Stimulated activated CD4-positive, alpha-beta T cell treated with anti-CD3 and anti-CD28 coated beads, TNF-alpha, amount 100 ng/mL, for 24 hours (primary cell): Measurements from ENCODE around the gene METTL17.
"Not testable (repeated sequence)": the region's sequence is repeated elsewhere in the genome, so short reads cannot be mapped to it uniquely, and the experiment has no call there.

ENCODE experiments used
- DNase-seq, 3 experiments: peaks; one replicate each; pipeline ENCODE4 v3.0.0-alpha.2; 2020; ENCODE audit warnings: low read depth in 3 of 3

METTL17 gene

DNA sequence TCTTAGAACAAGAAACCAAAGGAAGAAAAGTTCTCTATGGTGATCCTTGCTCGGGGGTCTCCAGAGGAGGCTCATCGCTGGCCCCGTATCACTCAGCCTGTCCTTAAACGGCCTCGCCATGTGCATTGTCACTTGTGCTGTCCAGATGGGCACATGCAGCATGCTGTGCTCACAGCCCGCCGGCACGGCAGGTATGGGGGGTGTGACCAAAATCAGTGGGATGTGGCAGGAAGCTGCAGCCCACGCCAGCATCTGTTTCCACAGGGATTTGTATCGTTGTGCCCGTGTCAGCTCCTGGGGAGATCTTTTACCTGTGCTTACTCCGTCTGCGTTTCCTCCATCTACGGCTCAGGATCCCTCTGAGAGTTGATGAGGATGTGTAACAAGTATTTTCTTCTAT is 6.7 kb downstream of the METTL17 start:
- no peak for DNase-seq

- DNase-seq, result no peak
Measured at GRCh38 chr14:20997115-20997514, 7.3 kb downstream of the METTL17 start.

DNA sequence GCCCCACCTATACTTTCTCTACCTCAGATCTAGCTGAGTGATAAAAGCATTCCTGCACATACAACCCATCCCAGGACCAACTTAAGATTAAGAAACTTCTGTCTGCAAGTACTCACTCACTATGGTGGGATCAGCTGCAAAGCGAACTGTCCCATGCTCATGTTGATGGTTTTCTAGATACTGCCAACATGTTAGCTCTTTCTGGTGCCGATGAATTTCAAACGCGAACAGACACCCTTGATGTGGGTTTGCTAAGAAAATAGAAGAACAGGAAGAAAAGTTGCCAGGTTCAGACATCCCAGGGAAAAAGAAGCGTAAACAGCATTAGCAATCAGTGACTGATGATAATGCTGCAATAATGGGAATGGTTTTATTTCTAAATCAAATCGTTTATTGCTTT is 7.8 kb downstream of the METTL17 start:
- DNase-seq, result no peak

DNA sequence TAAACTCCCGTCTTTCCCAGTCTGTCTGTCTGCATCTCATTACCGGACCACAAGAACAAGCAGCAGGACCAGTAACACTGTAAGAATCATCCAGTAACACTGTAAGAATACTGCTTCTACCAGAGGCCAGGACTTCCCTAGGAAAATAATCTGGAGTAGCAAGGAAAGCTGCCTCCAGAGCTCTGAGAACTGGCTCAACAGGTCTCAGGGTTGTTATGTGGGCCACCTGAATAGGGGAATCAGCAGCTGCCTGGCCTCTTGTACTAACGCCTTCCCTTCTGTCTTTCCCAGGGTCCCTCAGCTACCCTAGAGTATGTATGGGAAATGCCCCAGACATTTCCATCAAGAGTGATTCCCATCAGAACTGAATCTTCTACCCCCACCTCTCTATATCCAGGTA is 8.4 kb downstream of the METTL17 start:
- DNase-seq, result no peak

DNA sequence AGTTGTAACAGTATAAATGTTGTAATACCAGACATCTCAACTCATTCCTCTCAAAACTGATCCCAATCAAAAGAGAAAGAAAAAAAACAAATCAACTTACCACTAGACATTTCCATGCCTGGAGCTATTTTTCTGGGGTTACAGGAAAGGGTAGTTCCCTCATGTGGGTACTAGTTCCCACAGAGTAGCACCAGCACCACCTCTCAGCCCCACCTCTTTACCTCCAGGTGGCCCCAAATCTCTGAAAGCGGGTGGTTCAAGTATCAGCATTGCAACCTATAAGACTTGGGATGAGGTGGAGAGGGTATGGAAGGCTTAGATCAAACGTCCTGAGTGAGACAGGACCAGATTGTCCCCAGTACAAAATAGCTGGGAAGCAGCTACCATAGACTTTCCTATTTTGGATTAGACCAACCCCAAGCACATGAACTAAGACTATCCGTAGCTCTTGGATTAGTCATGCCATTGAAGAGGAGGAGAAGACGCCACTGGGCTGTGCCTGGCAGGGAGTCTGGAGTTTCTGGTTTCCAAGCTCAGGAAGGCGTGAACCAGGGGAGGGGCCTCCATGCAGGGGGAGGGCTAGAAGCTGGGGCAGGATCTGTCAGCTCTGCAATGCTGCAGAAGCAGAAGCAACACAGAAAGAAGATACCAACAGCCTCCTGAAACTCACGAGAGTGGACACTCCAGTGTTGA is 9.0 kb downstream of the METTL17 start, which contains the start of gene SLC39A2:
Gene SLC39A2, plus strand, starts transcription at position 620 of the 693 bp plus-strand sequence. CDS start 154 bp downstream, outside the sequence.
- DNase-seq, result no peak

GRCh38 chr14:20999591-20999990 is 9.8 kb downstream of the METTL17 start:
- DNase-seq, result no peak

GRCh38 chr14:21001218-21001617 is 11.4 kb downstream of the METTL17 start:
- DNase-seq, result no peak

DNA sequence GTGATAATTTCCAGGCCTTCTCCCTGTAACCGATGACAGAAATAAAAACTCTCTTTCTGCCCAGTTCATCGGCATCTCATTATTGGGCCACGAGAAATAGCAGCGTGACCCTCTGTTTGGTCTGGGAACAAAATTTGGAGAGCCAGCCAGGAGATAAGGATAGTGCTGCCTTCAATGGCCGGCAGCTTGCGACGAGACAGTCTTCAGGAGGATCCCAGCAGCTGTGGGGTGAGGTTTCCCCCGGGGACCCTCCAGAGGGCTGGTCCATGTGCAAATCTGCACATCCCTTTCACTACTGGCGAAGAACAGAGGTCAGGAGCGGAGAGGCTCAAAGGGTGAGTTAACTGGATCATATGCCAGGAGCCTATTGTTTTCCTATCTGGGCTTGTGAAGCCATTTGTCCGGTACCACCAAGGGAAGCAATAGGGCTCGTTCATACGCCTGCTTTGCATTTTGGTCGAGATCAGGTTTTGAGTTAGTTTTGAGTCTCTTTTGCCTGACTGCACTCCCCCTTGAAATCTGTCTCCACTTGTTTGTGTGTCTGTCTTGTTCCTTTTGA is 14.1 kb downstream of the METTL17 start:
- no peak for DNase-seq

DNA sequence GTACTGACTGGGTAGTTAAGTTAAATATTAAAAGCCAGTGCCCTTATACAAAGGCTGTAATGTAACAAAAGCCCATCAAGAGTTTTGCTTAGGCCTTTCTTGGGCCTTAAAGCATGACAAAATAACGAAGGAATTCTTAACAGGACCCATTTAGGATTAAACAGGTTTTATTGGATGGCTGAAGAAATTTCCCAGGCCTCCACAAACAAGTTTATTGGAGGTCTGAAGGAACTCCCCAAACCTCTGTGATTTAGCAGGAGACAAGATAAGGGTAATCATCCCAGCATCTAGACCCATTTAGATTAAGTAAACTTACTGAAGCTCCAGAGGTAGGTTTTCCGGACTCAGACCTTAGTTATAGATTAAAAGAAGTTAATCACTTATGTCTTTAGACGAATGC is 19.9 kb downstream of the METTL17 start:
- not testable (repeated sequence) for DNase-seq

GRCh38 chr14:21011136-21011535 is 21.4 kb downstream of the METTL17 start:
- no peak for DNase-seq

GRCh38 chr14:21014761-21015190 is 25.0 kb downstream of the METTL17 start:
- DNase-seq, result peak; percentile 65 to 80 (median 77)

GRCh38 chr14:21015312-21015711 is 25.5 kb downstream of the METTL17 start:
- no peak for DNase-seq

GRCh38 chr14:21016413-21017190 is 26.8 kb downstream of the METTL17 start:
- DNase-seq, result no peak

GRCh38 chr14:21017528-21018245 is 27.9 kb downstream of the METTL17 start:
- DNase-seq, result no peak

- DNase-seq, result no peak
Measured at GRCh38 chr14:21018286-21018685, 28.5 kb downstream of the METTL17 start.

DNA sequence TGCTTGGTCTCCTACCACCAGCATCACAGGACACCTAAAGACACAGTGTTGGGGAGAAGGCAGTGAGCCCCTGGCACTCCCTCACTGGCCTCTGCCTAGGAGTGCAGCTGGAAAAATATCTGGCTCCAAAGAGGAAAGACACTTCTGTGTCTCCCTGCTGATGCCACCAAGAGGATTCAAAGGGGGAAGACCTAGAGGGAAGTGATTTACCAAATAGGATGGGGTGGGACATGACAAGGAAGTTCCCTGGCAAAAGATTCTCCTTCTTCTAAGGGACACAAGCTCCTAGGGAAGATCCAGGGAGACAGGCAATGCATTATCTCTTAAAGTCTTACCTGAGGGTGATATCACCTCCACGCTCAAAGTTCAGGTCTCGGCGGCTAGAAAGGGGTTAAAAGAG is 29.0 kb downstream of the METTL17 start:
- DNase-seq, result no peak

- no peak for DNase-seq
Measured at GRCh38 chr14:21019366-21019765, 29.6 kb downstream of the METTL17 start.

GRCh38 chr14:21020977-21021545 is 31.3 kb downstream of the METTL17 start:
- no peak for DNase-seq

- DNase-seq, result no peak
Measured at GRCh38 chr14:21022686-21023085, 32.9 kb downstream of the METTL17 start.

DNA sequence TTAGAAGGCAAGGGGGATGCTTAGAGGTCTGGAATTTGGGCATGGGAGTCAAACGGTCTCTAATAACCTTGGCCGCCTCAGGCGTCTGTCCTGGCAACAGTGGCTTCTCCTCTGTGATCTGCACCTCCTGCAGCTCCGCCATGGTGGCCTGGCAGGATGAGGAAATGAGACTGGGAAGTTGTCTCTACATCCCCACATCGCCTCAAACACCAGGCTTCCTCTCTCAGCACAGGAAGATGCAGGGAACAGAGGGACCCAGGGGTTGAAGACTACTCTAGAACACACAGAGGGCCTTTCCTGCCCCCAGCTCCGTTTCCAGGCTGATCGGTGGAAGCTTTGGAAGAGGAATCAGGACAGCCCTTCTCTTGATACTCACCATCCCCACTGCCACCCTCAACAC is 33.4 kb downstream of the METTL17 start:
- DNase-seq, result no peak

GRCh38 chr14:21023817-21024584 is 34.2 kb downstream of the METTL17 start:
- no peak for DNase-seq
